Neural cell (in vitro differentiated cells): ENCODE data around the gene CERKL. TPM values are rescaled to one million over a fixed set of nuclear protein-coding genes. Genes with fewer than 3 reads are reported as not detected.

Experiments
- H2AFZ ChIP-seq: fragments of 200-600, 300-800 bp; sonication (generic), shearing (Covaris generic); 2 replicates; pipeline ENCODE4 v1.6.0; 2014; ENCODE audit warnings: low read depth, mild to moderate bottlenecking, antibody characterized with exemption, low read length, moderate library complexity
- H3F3A ChIP-seq: fragments of 200-600 bp; shearing (Covaris generic); 2 replicates; pipeline ENCODE4 v1.6.1; 2016; ENCODE audit warnings: mild to moderate bottlenecking, moderate library complexity, mixed read lengths, antibody characterized with exemption, low read length; ENCODE audit not compliant: insufficient read depth, poor library complexity, severe bottlenecking
- H3K27ac ChIP-seq: fragments of 200-600, 300-800 bp; sonication (generic), shearing (Covaris generic); 2 replicates; pipeline ENCODE4 v1.5.1; 2014; ENCODE audit warnings: mild to moderate bottlenecking, low read length, moderate library complexity
- H3K27me3 ChIP-seq: fragments of 300-800, 200-600 bp; sonication (generic), shearing (Covaris generic); 2 replicates; pipeline ENCODE4 v1.6.0; 2014; ENCODE audit warnings: mild to moderate bottlenecking, low read depth, low read length, moderate library complexity; ENCODE audit not compliant: insufficient read depth
- H3K36me3 ChIP-seq: fragments of 300-800, 200-600 bp; sonication (generic), shearing (Covaris generic); 2 replicates; pipeline ENCODE4 v1.5.1; 2014; ENCODE audit warnings: mild to moderate bottlenecking, antibody characterized with exemption, low read length, moderate library complexity; ENCODE audit not compliant: insufficient read depth
- H3K4me2 ChIP-seq: fragments of 300-800, 200-600 bp; sonication (generic), shearing (Covaris generic); 2 replicates; pipeline ENCODE4 v1.6.0; 2014; ENCODE audit warnings: mild to moderate bottlenecking, low read length
- H3K4me3 ChIP-seq: fragments of 300-800, 200-600 bp; sonication (generic), shearing (Covaris generic); 2 replicates; pipeline ENCODE4 v1.5.1; 2014; ENCODE audit warnings: mild to moderate bottlenecking, low read length, moderate library complexity
- H3K79me2 ChIP-seq: fragments of 200-600 bp; shearing (Covaris generic); replicated peaks from 2 replicates; pipeline ENCODE4 v1.6.0; 2014; ENCODE audit warnings: mild to moderate bottlenecking, low read length, moderate library complexity; ENCODE audit not compliant: insufficient read depth
- H3K9ac ChIP-seq: fragments of 300-800, 200-600 bp; sonication (generic), shearing (Covaris generic); 2 replicates; pipeline ENCODE4 v1.6.1; 2016; ENCODE audit warnings: mild to moderate bottlenecking, low read length, mixed read lengths
- H3K9me2 ChIP-seq: fragments of 200-600 bp; shearing (Covaris generic); 2 replicates; pipeline ENCODE4 v1.6.1; 2016; ENCODE audit warnings: mild to moderate bottlenecking, low read length, mixed read lengths; ENCODE audit not compliant: insufficient read depth
- H3K9me3 ChIP-seq: fragments of 200-600, 300-800 bp; sonication (generic), shearing (Covaris generic); 2 replicates; pipeline ENCODE4 v1.6.1; 2016; ENCODE audit warnings: mild to moderate bottlenecking, mixed run types, low read length, moderate library complexity, mixed read lengths
- H4K20me1 ChIP-seq: fragments of 200-600 bp; shearing (Covaris generic); 2 replicates; pipeline ENCODE4 v1.6.1; 2016; ENCODE audit warnings: mild to moderate bottlenecking, mixed run types; ENCODE audit not compliant: insufficient read depth
- CTCF ChIP-seq: fragments of 450-650 bp; IDR thresholded peaks from 2 replicates; pipeline ENCODE4 v1.5.1; 2014; ENCODE audit warnings: antibody characterized with exemption, mild to moderate bottlenecking, moderate library complexity; ENCODE audit not compliant: poor library complexity, severe bottlenecking
- EP300 ChIP-seq: fragments of 450-650 bp; conservative IDR thresholded peaks from 2 replicates; pipeline ENCODE4 v1.6.1; 2014; ENCODE audit warnings: antibody characterized with exemption, mild to moderate bottlenecking, moderate library complexity; ENCODE audit not compliant: poor library complexity, severe bottlenecking
- EZH2 ChIP-seq: fragments of 200-600, 300-800 bp; shearing (Covaris generic), sonication (generic); IDR thresholded peaks from 2 replicates; pipeline ENCODE4 v1.6.1; 2014; ENCODE audit warnings: antibody characterized with exemption, low read length, borderline replicate concordance, mild to moderate bottlenecking; ENCODE audit not compliant: insufficient read depth, poor library complexity, severe bottlenecking
- MXI1 ChIP-seq: fragments of 450-650 bp; conservative IDR thresholded peaks from 2 replicates; pipeline ENCODE4 v1.6.1; 2014; ENCODE audit warnings: antibody characterized with exemption, mild to moderate bottlenecking; ENCODE audit not compliant: poor library complexity, severe bottlenecking
- POLR2AphosphoS5 ChIP-seq: IDR thresholded peaks from 2 replicates; pipeline ENCODE4 v1.6.1; 2012
- RAD21 ChIP-seq: fragments of 450-650 bp; conservative IDR thresholded peaks from 2 replicates; pipeline ENCODE4 v1.6.1; 2014; ENCODE audit warnings: antibody characterized with exemption, mild to moderate bottlenecking, moderate library complexity
- REST ChIP-seq: IDR thresholded peaks from 2 replicates; pipeline ENCODE4 v1.6.1; 2012; ENCODE audit warnings: borderline replicate concordance
- SMC3 ChIP-seq: fragments of 450-650 bp; conservative IDR thresholded peaks from 2 replicates; pipeline ENCODE4 v1.6.1; 2014; ENCODE audit warnings: antibody characterized with exemption, mild to moderate bottlenecking, moderate library complexity; ENCODE audit not compliant: poor library complexity
- TAF1 ChIP-seq: IDR thresholded peaks from 2 replicates; pipeline ENCODE4 v1.6.1; 2012; ENCODE audit warnings: low read depth
- polyA plus RNA-seq: library from polyadenylated mRNA; depleted of rRNA; stranded (reverse); fragments of >200 nt; gene quantifications from 2 replicates; pipeline ENCODE4 v1.2.3, GENCODE V29; 2014

CERKL gene
- polyA plus RNA-seq, 1 donor from 2014 or later = not detected

- no peak for TF ChIP-seq RAD21
- no peaks in the 10 kb centered on the region for H3K27me3 ChIP-seq
- H3K27ac ChIP-seq = no peak overlapping the region
- no peak overlapping the region for H2AFZ ChIP-seq
- no peaks in the 10 kb centered on the region for H4K20me1 ChIP-seq
- H3K36me3 ChIP-seq = no peaks in the 10 kb centered on the region
- no peak overlapping the region for H3K4me3 ChIP-seq
- H3K79me2 ChIP-seq = no peaks in the 10 kb centered on the region
- H3K9me2 ChIP-seq = no peaks in the 10 kb centered on the region
- no peak overlapping the region for H3K4me2 ChIP-seq
- no peak overlapping the region for H3K9ac ChIP-seq
- no peaks in the 10 kb centered on the region for H3K9me3 ChIP-seq
- H3F3A ChIP-seq = no peaks in the 10 kb centered on the region
Observed at GRCh38 chr2:181697571-181697970, 40.7 kb upstream of the CERKL start.

GRCh38 chr2:181697126-181697525 is 40.2 kb upstream of the CERKL start:
- no peaks in the 10 kb centered on the region for H3K36me3 ChIP-seq
- no peaks in the 10 kb centered on the region for H3K27me3 ChIP-seq
- no peak overlapping the region for H3K9ac ChIP-seq
- no peaks in the 10 kb centered on the region for H3K9me3 ChIP-seq
- H3K4me2 ChIP-seq = no peak overlapping the region
- H3K27ac ChIP-seq = no peak overlapping the region
- H2AFZ ChIP-seq = no peak overlapping the region
- H3K79me2 ChIP-seq = no peaks in the 10 kb centered on the region
- TF ChIP-seq TAF1 (no peak), SMC3 (no peak), RAD21 (no peak), REST (no peak), EZH2 (no peak), EP300 (no peak), CTCF (no peak), POLR2AphosphoS5 (no peak), MXI1 (no peak)
- no peaks in the 10 kb centered on the region for H3K9me2 ChIP-seq
- no peaks in the 10 kb centered on the region for H3F3A ChIP-seq
- H3K4me3 ChIP-seq = no peak overlapping the region
- no peaks in the 10 kb centered on the region for H4K20me1 ChIP-seq

GRCh38 chr2:181694271-181694670 is 37.4 kb upstream of the CERKL start:
- Histone ChIP-seq H3K9me3 (no peaks in the 10 kb centered on the region), H3K4me2 (no peak overlapping the region)
- TF ChIP-seq CTCF (no peak), TAF1 (no peak), EZH2 (no peak), EP300 (no peak), POLR2AphosphoS5 (no peak), SMC3 (no peak), REST (no peak), MXI1 (no peak), RAD21 (no peak)

More at GRCh38 chr2:181694271-181694670, 37.4 kb upstream of the CERKL start:
- Histone ChIP-seq H3K27me3 (peaks cover 11% of the 10 kb centered on the region), H3K4me3 (no peak overlapping the region), H3K27ac (no peak overlapping the region), H4K20me1 (no peaks in the 10 kb centered on the region), H3K36me3 (no peaks in the 10 kb centered on the region), H3K9ac (no peak overlapping the region), H3K79me2 (no peaks in the 10 kb centered on the region), H2AFZ (no peak overlapping the region), H3F3A (no peaks in the 10 kb centered on the region), H3K9me2 (no peaks in the 10 kb centered on the region)
